ENCODE data around the gene PLOD2.

Gene PLOD2

DNA sequence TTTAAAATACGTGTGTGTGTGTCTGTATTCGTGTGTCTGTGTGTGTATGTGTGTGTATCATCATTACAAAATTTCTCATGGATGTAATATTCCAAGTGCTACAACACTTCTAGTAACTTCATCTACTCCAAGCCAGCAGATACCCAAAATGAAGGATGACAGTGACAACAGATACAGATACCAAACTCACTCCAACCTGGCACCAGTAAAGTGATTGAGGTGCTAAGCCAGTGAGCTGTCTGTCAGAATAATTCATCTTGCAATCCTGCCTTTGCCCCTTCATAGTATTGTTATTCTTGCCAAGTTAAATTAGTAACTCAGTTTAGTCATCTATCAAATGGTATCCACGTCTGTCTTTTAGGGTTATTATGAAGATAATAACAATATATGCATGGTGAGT is 58.1 kb downstream of the PLOD2 start:
- DNase-seq (ENCODE audit: insufficient read length, low spot score) (no peak), FAIRE-seq (no peak)

DNA sequence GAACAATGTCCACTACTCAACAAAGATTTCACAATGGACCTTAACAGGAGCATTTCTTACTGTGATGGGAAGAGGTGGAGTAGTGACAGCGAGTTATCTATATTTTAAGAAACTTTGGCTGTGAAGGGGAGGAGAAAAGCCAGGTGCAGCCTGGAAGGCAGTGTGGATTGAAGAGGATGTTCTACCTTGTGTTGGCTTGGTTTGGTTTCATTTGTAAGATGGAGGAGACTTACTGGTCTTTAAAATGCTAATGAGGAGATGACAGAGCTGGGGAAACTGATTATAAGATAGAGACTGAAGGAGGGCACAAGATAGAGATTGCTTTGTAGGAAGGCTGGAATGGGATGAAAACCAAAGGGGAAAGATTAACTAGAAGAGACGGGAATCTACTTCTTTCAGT is 59.4 kb downstream of the PLOD2 start:
- FAIRE-seq (no peak), DNase-seq (ENCODE audit: insufficient read length, low spot score) (no peak)

DNA sequence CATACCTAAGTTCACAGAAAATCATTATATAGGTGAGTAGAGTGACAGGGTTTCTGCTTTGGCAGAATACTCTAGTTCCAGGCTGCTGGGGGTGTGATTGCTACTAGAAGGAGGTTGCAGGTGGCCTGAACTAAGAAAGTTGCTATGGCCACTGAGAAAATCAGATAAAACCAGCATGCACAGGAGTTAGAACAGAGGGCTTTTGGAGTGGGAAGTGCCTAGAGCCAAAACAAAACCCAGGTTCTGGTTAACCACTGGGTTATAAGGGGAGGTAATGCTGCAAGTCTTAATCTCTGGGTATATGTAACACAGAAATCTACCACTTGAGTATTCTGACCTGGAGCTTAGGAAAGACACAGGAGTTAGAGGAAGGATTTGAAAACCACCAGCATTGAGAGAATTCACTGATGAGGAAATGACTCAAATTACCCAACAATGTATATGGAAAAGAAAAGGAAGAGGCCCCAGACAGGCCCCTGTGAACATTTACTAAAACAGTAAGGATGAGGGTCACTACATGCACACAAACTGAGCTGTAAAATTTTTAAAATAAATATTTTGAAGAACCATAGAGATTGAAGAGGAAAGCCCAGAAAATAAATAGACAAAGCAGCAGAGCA is 60.0 kb downstream of the PLOD2 start:
- DNase-seq (ENCODE audit: insufficient read length, low spot score) (no peak), FAIRE-seq (no peak)

DNA sequence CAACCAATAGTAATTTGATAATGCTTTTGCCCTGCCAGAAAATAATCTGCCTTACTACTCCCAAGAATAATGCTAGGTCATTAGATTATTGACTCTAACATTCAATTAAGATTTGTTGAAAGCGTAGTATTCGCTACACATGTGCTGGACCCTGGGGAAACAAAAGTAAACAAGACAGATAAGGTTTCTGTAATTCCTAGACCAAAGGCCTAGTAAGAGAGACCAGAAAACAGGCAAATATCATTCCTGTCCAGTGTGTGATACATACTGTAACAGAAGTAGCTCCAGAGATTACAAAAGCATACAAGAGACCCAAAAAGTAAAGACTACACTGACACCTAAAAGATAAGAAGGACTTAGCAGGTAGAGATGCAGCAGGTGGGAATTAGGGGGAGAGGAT is 60.8 kb downstream of the PLOD2 start:
- no peak for DNase-seq (ENCODE audit: insufficient read length, low spot score)
- FAIRE-seq = no peak

DNA sequence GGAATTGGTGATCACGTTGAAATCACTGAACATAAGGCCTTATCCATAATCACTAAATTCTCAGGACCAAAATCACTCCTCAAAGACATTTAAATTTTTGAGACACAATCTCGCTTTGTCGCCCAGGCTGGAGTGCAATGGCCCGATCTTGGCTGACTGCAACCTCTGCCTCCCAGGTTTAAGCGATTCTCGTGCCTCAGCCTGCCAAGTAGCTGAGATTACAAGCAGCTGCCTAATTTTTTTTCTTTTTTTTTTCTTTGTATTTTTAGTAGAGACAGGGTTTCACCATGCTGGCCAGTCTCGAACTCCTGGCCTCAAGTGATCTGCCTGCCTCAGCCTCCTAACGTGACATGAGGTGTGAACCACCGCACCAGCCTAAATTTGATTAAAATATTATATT is 61.7 kb downstream of the PLOD2 start:
- no peak for FAIRE-seq
- no peak for DNase-seq (ENCODE audit: insufficient read length, low spot score)

DNA sequence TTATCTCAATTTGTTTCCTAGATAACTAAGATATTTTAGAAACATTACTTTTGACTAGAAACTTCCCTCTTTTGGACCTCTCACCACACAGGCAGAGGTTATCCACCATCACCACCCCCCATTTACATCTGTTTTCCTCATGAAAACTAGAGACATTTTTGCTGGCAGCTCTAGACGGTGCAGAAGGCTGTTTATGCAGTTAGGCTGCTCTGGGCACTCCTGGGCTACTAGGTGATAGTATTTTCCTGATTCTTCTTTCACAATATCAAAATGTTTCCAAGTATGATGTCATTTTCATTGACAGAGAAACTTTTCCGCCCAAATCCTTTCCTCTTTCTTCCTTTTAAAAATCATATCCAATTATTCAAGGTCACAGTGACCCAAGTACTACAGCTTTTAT is 67.1 kb downstream of the PLOD2 start:
- no peak for FAIRE-seq
- DNase-seq (ENCODE audit: insufficient read length, low spot score) = no peak

DNA sequence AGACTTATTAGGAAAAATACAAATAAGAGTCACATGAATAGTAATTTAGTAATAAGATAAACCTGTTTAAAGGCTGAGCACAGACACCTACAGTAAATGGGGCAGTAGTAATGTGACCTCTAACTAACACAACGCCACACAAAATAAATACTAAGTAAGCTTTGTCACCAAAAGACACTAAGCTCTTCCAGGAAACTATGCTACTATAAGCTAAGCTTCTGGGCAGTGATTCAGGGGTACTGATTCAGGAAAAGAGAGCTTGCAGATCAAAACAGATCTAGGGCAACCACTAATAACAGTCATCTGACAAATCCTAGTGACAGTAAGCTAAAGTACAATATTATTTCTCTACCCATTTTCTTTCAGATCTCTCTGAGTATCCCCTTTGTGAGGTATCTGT is 68.8 kb downstream of the PLOD2 start:
- no peak for DNase-seq (ENCODE audit: insufficient read length, low spot score)
- FAIRE-seq = no peak

DNA sequence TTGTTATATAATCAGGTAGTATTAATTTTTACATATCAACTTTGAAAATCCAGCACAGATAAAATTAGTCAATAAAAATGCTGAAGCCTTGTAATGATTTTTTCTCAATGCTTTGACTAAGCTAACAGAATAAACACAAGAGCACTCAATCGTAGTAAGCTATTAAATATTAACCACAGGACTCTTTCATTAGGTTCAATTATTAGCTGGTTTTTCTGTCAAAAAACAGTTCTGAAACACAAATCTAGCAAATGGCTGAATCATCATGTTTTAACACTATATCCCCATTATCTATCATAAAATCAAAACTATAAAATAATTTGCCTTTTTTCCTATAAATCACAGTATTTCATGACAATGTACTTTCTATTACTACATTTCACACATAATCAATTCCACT is 69.6 kb downstream of the PLOD2 start:
- FAIRE-seq (no peak), DNase-seq (ENCODE audit: insufficient read length, low spot score) (no peak)

DNA sequence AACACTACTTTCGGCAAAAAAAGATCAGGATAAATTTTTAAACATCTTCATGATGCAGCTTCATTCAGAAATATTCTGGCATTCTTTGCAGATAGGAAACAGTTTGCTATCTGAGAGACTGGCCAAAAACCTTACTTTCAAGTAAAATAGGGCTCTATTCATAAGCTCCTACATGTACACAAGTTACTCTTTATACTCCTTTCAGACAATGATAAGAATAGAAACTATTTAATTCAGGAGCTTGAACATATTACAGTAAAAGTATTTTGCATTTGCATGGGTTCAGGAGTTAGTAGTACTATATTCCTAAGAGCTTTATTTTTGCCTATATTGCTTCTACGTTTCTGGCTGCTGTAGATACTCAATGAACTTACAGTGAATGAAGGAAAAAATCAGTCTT is 70.5 kb downstream of the PLOD2 start:
- DNase-seq (ENCODE audit: insufficient read length, low spot score) (no peak), FAIRE-seq (no peak)

DNA sequence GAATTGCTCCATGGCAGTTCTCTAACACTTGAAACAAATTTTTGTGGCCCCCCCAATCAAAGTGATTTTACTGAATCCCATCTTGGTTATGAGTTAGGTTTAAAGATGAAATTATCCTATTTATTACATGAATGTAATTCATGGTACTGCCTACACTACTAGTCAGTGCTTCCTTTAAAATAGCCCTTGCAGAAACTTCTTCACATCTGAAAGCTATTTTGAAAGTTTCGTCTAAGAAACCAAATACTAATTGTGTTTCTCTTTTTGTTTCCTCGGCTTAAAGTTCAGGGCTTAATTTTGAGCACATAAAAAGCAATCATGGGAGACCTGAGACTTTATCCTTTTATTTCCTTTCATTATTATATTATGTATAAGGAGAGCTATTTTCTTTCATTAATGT is 72.1 kb downstream of the PLOD2 start:
- DNase-seq (ENCODE audit: insufficient read length, low spot score) (no peak), FAIRE-seq (no peak)

DNA sequence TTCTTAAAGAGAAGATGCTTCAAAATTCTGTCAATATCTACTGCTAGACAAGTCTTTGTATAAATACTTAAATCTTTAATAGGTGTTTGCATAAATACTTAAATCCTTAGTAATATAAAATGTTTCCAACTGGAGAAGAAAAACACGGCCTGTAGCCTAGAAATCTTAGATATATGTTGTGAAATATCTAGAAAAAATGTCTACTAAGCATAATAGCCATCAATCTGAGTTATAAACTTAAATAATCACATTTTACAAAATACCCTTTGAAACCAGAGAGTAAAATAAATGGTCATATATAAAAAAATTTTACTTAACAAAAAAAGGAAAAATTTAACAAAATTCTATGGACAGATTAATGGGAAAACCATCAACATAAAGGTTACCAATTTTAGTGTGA is 73.9 kb downstream of the PLOD2 start:
- no peak for DNase-seq (ENCODE audit: insufficient read length, low spot score)
- no peak for FAIRE-seq

DNA sequence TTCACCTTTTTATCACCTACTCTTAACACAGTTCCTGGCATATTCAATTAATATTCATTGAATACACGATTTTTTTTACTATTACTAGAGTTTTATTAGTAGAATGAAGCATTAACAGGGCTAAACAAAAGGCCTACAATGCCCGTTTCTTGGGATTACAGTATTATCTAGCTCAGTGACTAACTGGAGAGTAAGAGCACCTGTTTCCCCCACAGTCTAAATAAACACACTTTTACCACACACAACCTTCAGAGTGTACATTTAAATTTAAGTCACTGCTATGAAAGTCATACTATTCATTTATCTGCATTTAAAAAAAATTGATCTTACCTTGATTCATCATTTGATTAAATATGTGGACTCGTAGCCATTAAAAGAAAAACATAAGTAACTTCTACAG is 74.8 kb downstream of the PLOD2 start:
- FAIRE-seq (no peak), DNase-seq (ENCODE audit: insufficient read length, low spot score) (no peak)

DNA sequence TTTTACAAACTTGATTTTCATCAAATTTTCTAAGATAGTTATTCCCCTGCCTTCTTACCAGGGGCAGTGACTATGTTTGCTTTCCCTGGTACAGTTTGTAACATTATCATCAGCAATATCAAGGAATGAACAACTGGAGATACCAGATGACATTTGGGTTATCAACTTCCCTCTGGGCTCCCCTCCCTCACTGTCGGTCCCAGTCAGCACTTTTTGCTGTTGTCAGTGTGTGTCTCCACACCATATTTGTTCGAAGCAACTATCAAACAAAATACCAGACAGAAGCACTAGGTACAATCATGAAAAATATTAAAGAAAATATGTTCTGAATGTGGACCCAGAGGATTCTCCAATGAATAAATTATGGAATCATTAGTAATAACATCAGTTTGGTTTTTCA is 75.3 kb downstream of the PLOD2 start:
- FAIRE-seq = no peak
- DNase-seq (ENCODE audit: insufficient read length, low spot score) = no peak

DNA sequence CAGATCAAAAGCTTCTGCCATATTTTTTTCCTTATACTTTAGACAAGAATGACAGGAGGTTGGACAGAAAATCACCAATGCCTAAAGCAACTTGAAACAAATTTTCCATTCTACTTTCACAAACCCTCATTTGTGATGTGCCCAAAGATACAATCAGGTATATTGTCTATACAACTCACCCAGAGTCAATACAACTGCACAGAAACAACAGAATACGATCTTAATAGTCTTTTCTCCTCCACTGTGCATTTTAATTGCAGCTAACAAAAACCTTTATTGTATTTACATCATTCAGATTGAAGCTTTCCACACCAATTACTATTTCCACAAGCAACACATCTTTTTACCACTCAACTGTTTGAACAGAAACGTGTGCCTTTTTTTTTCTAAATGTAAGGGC is 80.4 kb downstream of the PLOD2 start:
- DNase-seq (ENCODE audit: insufficient read length, low spot score) (no peak), FAIRE-seq (no peak)

DNA sequence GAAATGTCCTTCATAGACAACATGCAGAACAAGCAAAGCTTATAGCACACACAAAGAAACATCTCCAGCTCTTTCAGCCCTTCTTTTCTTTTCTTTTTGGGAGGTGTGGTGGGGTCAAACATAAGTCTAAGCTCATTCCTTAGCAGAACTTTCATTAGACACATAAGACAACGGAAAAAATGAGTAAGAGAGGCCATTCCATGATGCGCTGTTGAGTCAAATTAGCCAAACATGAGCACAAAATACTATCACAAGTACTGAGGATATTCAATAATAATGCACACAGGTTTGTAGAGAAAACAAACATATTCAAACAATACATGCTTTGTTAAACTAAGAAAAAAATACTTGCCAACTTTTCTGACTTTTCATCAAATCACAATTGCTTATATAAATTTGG is 83.0 kb downstream of the PLOD2 start:
- no peak for DNase-seq (ENCODE audit: insufficient read length, low spot score)
- no peak for FAIRE-seq

DNA sequence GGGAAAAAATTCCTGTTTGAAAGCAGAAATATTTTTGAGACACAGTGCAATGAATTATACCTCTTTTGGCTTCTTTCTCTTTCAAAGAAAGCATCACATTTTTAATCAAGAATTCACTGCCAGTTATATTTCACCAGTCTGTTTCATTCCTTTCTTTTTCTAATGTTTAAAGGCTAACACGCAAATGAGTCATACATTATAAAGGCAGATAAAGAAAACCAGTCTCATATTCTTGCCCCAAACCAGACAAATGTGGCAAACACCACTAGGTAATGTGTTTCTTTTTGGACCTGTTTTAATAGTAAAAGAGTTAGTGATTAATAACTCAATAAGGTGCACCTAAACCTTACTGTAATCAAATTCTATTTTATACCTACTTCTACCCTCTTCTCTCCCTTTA is 83.8 kb downstream of the PLOD2 start:
- DNase-seq (ENCODE audit: insufficient read length, low spot score) = no peak
- no peak for FAIRE-seq

DNA sequence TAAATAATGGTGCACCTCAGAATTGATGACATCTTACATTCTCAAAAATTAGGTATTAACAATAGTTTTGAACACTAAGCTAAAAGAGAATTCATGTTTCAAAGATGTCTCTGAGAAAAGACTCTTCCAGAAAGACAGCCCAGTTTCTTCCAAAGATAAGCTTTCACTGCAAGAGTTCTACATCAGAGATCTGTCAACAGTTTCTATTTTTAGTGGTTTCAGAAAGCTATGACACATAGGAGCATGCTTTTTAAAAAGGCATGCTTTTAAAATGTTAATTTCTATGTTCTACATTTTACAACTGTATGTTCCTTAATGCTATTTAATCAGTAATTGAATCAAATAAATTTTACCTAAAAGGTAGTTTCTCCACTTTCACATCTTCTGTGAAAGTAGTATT is 88.2 kb downstream of the PLOD2 start:
- no peak for FAIRE-seq

DNA sequence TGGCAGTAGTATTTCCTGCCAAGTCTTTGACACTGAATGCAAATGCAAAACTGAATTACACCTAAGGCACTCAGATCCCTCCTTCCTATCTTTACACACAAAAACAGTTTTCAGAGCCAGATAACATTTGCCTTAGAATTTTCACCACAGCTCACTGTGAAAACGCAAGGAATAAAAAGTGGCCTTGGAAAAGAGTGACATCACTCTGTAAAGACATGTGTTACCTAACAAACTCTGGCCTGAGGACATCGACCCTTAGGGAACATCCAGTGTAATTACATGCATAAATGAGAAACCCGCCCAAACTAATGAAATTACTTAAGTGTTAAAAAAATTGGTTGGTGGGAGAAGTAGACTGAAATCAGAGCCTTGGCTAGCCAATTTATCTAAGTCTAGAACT is 88.9 kb downstream of the PLOD2 start:
- DNase-seq (ENCODE audit: insufficient read length, low spot score) (no peak), FAIRE-seq (no peak)

More for the DNA sequence above, 88.2 kb downstream of the PLOD2 start:
- DNase-seq (ENCODE audit: insufficient read length, low spot score) = no peak

DNA sequence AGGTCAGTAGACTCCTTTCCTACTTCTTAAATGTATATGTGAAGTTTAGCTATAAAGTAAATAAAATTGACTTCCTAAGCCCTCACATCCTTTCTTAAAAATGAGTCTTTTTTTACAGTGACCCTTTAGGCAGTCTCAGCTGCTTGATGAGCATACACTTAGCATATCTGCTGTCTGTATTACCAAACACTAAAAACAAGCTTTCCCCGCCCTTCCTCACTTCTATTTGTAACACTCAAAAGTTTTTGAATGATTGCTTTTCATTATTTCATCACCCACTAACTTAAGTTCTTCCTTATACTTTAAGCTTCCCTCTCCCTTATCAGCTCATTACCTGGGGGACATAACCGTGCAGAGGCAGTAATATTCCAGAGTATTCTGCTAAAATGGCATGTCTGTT is 89.4 kb downstream of the PLOD2 start:
- no peak for DNase-seq (ENCODE audit: insufficient read length, low spot score)
- FAIRE-seq = no peak

DNA sequence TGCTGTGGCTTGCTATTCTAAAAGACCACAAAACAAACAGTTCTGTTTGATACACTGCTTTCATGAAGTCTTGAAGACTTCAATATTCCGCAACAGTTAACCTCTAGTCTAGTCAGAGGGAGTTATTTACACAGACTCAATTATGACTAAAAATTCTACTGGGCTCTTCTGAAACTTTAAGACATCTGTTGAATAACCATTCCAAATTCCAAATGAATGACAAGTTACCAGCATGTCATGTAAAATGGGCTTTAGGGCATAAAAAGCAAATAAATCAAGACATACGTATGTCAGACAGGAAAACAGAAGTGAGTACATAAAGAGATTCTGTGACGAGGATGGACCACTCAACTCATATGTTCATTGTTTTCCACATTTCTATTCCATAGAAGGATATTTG is 93.9 kb downstream of the PLOD2 start:
- DNase-seq (ENCODE audit: insufficient read length, low spot score) (no peak), FAIRE-seq (no peak)

DNA sequence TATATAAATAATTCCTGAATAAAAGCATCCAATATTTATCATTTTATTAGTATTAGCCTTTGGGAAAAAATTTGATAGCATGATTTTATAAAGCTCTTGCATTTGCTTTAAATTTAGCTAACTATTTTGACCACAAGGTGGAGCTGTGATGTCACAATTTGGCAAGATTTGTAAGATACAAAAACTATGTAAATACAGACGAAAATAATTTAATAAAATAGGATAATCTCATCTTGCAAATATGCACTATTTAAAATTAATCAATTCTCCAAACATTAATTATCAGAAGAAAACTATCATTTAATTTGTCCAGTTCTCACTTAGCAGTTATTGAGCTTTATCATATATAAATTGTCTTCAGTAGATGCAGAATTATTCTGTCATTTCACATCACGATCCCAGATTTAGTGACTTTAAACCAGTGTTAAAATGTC is 95.4 kb downstream of the PLOD2 start:
- FAIRE-seq = no peak
- DNase-seq (ENCODE audit: insufficient read length, low spot score) = no peak

DNA sequence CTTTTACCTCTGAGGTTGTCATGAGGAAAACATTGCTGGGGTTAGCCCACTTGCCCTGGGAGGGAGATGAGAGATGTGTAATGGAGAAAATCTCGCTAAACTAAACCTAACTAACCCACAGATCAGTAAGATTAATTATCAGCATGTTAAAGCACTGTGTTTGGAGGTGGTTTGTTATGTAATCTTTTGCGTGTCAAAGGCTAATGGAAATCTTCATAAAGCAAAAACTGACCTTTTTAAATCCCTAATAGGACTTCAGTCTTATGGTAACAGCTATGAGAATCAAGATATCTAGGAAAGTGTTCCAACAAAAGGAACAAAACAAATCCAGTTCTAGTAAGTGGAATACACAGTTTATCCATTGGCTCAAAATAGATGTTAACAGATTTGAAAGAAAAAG is 102.7 kb downstream of the PLOD2 start:
- no peak for FAIRE-seq

DNA sequence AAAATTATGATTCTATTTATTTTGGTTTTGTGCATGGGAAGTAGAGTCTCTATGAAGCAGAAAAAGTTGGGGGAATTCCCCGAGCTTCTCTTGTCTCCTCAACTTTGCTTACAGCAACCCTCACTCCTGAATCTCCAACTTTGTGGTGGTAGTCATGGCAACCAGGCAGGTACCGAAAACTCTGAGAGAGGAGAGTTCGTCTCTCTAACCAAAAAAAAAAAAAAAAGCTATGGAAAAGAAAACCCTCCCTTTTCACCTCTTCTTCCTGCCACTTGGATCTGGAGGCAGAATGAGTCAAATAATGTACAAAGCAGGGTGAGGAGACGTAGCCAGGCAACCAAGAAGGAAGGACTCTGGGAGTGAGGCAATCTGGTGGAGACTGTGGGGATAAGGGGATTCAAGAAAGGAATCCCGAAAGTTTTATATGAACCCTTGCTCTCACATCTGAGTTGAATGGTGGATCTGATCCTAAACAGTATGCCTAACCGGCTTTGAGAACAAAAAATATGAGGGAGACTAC is 108.1 kb downstream of the PLOD2 start:
- FAIRE-seq = no peak

More for the DNA sequence above, 102.7 kb downstream of the PLOD2 start:
- no peak for DNase-seq (ENCODE audit: insufficient read length, low spot score)

More for the DNA sequence above, 108.1 kb downstream of the PLOD2 start:
- no peak for DNase-seq (ENCODE audit: insufficient read length, low spot score)

All from GM19239 (cell line).